T-helper 22 cell (primary cell): ENCODE data around the gene CACNB2.

ENCODE experiments used
- DNase-seq: peaks from one replicate; pipeline ENCODE4 v3.0.0-alpha.2; 2020; ENCODE audit warnings: low read depth

Gene CACNB2

DNA sequence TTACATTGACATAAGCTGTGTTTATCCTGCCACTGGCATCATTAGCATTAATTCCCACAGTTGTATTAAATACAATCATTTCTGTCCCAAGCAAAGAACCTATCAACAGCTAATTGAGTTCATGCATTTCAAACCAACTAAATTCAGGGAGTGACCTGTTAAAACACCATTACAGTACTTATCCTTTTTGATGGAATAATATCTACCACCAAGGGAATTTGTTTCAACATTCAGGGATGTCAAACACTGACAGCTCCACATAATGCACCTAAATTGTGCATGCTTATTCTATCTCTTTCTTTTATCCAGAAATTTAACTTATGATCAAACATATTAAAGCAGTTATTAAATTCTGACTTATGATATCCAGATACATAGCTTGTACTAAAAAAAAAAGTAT, 374.3 kb downstream of the CACNB2 start:
- no peak for DNase-seq

DNA sequence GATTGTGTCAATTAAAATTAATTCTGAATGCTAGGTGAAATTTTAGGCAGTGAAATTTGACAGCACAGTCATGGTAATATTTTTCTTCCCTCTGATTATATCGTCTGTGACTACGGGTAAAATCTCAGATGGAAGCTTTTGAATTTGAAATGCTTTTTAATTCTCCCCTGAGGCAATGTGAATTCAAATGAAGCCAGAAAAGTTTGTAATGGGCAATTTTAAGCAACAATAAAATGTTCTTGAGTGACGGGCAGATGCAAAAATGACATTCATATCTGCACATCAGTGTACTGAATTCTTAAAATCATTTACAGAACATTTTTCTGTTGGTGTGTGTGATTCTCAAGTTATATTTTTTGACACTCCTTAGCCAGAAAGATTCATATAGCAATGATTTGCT, 376.6 kb downstream of the CACNB2 start:
- DNase-seq, result no peak

DNA sequence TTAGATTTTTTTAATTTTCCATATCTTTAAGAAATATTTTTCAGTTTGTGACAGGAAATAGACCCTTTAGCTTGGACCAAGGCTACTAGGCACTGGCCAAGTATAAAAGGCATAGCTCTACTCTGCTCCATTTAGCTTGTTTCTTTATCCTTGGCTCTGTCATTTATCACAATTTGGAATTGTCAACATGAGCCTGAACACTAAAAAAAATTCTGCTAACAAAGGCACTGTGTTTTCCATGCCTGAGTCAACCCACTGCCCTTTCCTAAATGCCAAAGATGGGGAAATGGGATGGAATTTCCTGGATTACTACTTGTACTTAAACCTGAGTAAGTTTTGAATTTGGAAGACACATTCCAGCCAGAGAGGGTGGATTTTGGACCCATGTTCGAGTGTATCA, 382.8 kb downstream of the CACNB2 start:
- no peak for DNase-seq

DNA sequence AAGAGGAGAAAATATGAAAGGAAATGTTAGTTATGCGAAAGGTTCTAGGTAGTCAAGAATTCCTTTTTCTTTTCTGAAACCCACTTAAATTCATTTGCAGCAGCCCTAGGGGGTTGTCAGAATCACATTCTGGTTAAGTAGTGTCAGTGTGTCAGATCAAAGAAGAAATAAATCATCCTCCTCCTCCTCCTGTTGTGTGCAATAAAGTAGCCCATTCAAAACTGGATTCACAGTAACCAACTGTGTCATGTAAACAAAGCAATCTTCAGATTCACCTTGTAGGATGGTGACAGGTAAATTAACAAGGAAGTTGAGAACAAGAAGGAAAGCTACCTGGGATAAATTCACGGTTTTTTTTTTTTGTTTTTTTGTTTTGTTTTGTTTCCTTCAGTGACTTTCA, 383.6 kb downstream of the CACNB2 start:
- DNase-seq, result no peak

DNA sequence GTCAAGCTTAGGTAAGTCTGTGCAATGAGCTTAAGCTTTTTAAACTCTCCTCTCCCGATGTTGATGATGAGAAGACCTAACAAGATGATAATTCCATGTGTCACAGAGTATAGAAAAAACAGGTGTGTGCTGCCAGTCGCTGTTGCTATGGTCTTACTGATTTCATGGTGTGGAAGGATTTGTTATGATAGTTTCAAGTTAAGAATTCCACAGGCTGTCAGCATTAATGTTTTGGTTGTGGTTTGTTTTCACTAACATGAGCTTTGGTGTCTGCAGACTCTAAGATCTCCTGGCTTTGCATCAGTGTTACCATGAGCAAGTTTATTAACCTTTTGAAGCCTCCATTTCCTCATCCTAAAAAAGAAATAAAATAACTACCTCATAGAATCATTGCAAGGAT, 387.5 kb downstream of the CACNB2 start:
- DNase-seq, result no peak

DNA sequence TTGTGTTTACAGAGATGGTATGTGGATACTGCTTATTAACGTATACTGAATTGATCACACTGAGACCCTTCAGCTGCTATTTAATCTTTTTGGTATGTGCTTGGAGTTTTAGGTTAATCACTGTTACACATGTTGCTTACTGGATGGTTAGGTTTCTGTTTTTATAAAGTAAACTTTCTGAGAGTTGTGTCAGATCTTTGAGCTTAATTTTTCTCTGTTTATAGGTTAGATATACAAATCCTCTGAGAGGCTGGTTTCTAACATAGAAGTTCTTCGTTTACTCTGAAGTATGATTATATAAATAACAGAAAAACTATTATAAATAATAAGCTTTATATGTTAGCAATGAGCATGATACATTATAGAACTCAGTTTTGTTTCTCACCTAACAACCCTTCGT, 388.1 kb downstream of the CACNB2 start:
- DNase-seq, result no peak

DNA sequence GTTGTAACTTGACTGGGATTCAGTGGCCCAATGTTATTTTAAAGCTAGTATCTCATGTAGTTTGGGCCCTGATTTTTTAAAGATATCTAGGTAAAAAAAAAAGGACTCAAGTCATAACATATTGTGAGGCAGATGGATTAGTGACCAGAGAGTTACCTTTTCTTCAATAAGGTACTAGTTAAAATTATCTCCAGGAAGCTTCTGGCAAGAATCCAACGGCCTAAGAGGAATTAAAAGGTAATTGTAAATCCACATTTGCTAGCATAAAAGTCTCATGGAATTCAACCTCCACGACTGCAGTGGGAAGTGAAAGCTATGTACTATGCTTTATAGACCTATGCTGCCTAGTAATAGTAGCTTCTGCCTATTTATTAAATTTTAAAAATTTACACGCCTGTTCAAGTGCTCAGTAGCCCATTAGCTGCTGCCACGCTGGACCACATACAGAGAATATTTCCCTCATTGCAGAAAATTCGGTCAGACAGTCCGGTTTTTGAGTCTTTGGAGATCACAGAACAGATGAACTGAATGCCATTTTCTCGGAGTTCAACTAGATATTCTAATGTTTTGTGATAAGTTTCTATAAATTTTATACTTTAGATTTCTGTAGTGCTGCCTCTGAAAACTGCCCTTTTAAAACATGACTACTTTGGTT, 392.8 kb downstream of the CACNB2 start:
- DNase-seq, result no peak

DNA sequence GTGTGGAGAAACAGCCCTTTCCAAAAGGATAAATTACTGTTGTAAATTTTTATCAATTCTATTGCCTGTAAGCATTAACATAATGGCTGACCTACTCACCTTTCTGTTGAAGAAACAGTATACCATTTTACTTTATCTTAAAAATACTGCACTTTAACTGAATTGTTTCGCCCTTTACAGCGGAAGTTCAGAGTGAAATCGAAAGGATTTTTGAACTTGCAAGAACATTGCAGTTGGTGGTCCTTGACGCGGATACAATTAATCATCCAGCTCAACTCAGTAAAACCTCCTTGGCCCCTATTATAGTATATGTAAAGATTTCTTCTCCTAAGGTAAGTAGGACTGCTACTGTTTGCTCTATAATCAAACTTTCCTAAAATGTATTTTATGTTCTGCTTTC, 393.7 kb downstream of the CACNB2 start:
- DNase-seq, result no peak

DNA sequence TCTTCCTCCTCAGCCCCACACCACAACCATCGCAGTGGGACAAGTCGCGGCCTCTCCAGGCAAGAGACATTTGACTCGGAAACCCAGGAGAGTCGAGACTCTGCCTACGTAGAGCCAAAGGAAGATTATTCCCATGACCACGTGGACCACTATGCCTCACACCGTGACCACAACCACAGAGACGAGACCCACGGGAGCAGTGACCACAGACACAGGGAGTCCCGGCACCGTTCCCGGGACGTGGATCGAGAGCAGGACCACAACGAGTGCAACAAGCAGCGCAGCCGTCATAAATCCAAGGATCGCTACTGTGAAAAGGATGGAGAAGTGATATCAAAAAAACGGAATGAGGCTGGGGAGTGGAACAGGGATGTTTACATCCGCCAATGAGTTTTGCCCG, 399.1 kb downstream of the CACNB2 start:
- no peak for DNase-seq

DNA sequence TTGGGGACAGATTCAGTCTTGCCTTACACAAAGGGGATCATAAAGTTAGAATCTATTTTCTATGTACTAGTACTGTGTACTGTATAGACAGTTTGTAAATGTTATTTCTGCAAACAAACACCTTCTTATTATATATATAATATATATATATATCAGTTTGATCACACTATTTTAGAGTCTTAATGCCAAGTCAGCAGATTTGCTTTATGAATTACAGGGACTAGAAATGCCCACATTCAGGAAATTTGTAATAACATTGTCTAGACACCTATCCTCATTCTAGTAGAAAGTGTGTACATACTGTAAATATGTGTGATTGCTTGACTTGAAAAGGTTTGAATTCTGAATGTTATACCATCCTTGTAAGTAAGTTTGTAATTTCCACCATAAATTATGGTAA, 400.0 kb downstream of the CACNB2 start:
- no peak for DNase-seq

DNA sequence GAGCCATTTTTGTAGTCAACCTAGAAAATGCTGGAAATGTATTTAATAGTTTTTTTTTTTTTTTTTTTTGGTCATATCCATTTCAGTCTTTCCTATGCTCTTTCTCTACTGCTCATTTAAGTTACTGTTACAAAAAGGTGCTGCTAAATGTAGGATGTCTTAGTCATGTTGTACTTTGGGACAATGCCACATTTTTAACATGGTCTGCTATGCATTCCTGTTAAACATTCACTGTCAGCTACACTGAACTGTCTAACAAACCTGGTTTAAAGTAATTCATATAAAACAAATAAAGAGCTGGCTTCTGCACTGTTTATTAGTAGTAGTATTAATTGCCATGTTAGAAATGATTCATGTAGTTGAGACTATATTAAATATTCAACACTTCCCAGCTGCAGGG, 402.6 kb downstream of the CACNB2 start:
- DNase-seq, result no peak

DNA sequence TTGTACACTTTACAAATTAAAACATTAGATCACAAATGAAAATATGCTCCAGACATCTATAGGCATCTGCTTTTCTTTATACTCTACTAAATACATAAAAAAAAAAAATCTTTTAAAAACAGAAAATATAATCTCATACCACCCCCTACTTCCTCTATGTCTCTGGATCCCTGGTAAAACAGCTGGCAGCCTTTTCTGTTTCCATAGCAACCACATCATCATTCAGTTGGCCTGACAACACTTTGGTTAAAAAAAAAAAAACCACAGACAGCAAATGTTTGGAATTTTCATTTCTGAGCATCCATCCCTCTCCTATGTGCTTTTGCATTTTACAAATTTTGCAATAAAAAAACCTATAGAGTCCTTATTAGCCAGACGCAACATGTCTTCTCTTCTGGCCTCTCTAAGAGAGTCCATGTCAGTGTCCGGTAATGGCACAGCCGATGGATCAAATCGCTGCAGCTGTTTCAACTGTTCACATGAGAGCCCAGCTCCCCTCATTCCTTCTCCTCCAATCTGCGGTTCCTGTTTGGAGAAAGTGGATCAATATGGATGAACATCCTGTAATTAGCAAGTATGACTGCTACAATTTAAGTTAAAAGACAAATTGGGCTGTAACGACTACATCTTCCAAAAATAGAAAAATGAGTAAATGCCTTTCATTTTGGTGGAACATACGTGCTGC, 405.5 kb downstream of the CACNB2 start:
- DNase-seq, result no peak

DNA sequence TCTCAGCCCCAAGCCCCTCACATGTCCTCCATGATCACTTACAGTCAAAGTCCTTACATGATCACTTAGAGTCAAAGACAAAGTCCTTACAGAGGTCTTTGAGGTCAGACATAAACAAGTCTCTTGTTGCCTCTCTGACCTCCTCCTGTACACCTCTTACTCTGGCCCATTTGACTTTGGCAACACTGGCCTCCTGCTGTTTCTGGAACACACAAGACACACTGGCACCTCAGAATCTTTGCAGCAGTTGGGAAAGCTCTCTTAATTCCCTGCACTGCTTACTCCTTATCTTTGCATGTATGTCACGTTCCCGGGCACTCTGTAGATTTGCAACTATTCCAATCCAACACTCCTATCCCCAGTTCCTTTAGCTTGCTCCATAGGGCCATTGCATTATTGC, 408.9 kb downstream of the CACNB2 start:
- no peak for DNase-seq

DNA sequence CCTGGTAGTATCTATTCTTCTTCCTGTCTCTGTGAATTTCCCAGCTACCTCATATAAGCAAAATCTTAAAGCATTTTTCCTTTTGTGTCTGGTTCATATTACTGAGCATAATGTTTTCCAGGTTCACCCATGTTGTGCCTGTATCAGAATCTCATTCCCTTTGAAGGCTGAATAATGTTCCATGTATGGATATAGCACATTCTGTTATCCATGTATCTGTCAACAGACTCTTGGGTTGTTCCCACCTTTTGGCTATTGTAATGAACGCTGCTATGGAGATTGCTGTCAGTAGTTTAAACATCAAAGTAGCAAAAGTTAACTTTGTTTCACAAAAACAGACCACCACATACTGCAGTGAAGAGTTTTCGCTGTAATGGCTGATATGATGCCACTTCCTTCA, 411.2 kb downstream of the CACNB2 start:
- no peak for DNase-seq

DNA sequence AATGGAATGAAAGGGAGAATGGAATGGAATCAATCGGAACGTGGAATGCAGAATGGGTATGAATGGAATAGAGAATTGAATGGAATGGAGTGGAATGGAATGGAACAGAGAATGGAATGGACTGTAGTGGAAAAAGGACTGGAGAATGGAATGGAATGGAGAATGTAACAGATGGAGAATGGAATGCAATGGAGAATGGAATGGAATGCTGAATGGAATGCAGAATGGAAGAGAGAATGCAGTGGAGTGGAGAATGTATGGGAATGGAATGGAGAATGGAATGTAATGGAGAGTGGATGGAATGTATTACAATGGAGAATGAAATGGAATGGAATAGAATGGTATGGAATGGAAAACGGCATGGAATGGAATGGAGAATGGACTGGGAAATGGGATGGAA, 414.3 kb downstream of the CACNB2 start:
- DNase-seq, result no peak

DNA sequence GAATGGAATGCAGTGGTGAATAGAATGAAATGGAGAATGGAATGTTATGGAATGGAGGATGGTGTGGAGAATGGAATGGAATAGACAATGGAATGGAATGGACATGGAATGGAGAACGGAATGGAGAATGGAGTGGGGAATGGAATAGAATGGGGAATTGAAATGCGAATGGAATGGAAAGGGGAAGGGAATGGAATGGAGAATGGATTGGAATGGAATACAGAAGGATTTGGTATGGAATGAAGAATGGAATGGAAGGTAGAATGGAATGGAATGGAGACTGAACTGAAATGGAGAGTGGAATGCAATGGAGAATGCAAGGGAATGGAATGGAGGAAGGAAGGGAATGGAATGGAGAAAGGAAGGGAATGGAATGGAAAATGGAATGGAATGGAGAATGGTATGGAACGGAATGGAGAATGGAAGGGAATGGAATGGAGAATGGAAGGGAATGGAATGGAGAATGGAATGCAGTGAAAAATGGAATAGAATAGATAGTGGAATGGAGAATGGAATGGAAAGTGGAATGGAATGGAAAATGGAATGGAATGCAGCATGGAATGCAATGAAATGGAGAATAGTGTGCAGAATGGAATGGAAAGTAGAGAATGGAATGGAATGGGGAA, 416.4 kb downstream of the CACNB2 start:
- DNase-seq, result no peak

DNA sequence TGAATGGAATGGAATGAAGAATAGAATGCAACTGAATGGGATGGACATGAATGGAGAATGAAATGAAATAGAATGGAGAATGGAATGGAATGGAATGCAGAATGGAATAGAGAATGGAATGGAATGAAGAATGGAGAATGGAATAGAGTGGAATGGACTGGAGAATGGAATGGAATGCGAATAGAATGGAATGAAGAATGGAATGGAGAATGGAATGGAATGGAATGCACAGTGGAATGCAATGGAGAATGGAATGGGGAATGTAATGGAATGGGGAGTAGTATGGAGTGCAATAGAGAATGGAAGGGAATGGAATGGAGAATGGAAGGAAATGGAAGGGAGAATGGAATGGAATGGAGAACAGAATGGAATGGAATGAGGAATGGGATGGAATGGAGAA, 417.7 kb downstream of the CACNB2 start:
- DNase-seq, result no peak

DNA sequence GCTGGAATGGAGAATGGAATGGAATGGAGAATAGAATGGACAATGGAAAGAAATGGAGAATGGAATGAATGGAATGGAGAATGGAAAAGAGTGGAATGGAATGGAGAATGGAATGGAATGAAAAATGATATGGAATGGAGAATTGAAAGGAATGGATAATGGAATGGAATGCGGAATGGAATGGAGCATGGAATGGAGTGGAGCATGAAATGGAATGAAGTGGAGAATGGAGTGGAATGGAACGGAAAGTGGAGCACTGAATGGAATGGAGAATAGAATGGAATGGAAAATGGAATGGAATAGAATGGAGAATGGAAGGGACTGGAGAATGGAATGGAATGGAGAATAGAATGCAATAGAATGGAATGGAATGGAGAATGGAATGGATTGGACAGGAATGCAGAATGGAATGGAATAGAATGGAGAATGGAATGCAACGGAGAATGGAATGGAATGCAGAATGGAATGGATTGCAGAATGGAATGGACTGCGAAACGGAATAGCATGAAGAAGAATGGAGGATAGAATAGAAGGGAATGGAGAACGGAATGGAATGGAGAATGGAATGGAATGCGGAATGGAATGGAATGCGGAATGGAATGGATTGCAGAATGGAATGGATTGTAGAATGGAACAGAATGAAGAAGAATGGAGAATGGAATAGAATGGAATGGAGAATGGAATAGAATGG, 421.8 kb downstream of the CACNB2 start:
- no peak for DNase-seq

DNA sequence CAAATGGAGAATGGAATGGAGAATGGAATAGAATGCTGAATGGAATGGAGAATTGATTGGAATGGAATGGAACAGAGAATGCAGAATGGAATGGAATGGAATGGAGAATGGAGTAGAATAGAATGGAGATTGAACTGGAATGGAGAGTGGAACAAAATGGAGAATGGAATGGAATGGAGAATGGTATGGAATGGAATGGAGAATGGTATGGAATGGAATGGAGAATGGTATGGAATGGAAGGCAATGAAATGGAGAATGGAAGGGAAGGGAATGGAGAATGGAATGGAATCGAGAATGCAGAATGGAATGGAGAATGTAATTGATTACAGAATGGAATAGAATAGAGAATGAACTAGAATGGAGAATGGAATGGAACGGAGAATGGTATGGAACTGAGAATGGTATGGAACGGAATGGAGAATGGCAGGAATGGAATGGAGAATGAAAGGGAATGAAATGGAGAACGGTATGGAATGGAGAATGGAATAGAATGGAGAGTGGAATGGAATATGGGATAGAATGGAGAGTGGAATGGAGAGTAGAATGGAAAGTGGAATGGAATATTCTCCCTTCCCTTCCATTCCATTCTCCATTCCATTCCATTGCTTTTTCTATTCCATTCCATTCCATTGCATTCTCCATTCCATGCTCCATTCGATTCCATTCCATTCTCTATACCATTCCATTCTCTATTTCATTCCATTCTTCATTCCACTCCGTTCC, 422.9 kb downstream of the CACNB2 start:
- no peak for DNase-seq

DNA sequence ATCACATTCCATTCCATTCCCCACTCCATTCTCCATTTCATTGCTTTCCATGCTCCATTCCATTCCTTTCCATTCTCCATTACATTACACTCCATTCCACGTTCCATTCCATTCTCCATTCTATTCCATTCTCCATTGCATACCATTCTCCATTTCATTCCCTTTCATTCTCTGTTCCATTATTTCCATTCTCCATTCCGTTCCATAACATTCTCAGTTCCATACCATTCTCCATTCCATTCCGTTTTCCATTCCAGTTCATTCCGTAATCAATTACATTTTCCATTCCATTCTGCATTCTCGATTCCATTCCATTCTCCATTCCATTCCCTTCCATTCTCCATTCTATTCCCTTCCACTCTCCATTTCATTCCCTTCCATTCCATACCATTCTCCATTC, 424.8 kb downstream of the CACNB2 start:
- DNase-seq, result no peak

DNA sequence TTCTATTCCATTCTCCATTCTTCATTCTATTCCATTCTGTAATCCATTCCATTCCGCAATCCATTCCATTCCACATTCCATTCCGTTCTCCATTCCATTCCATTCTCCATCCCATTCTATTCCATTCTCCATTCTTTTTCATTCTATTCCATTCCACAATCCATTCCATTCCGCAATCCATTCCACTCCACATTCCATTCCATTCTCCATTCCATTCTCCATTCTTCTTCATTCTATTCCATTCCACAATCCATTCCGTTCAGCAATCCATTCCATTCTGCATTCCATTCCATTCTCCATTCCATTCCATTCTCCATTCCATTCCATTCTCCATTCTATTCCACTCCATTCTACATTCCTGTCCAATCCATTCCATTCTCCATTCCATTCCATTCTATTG, 426.0 kb downstream of the CACNB2 start:
- no peak for DNase-seq

DNA sequence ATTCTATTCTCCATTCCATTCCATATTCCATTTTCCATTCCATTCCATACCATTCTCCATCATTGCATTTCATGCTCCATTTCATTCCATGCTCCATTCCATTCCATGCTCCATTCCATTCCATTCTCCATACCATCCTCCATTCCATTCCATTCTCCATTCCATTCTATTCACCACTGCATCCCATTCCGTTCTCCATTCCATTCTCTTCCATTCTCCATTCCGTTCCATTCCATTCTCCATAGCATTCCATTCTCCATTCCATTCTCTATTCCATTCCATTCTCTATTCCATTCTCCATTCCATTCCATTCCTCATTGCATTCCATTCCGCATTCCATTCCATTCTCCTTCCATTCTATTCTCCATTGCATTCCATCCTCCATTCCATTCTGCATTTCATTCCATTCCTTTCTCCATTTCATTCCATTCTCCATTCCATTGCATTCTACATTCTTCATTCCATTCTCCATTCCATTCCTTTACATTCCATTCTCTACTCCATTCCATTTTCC, 427.2 kb downstream of the CACNB2 start:
- no peak for DNase-seq
